BE2C (cell line): ENCODE results near the gene MED26.

ENCODE experiments used
- DNase-seq: peaks from one replicate; pipeline ENCODE4 v3.0.0-alpha.2; 2020
- H3K27me3 ChIP-seq: fragments of 250-450 bp; sonication (Bioruptor Pico); 2 replicates; pipeline ENCODE4 v1.5.1; 2020; ENCODE audit warnings: mild to moderate bottlenecking
- H3K36me3 ChIP-seq: fragments of 250-450 bp; sonication (Bioruptor Pico); 2 replicates; pipeline ENCODE4 v1.5.1; 2020; ENCODE audit warnings: mild to moderate bottlenecking
- H3K4me1 ChIP-seq: fragments of 250-450 bp; sonication (Bioruptor Pico); 2 replicates; pipeline ENCODE4 v1.5.1; 2020
- H3K4me3 ChIP-seq: 2 replicates; pipeline ENCODE4 v1.5.1; 2011; ENCODE audit warnings: low read depth, low read length
- H3K9me3 ChIP-seq: fragments of 250-450 bp; sonication (Bioruptor Pico); 2 replicates; pipeline ENCODE4 v1.5.1; 2020
- CTCF ChIP-seq: IDR thresholded peaks from 2 replicates; pipeline ENCODE4 v1.5.1; 2012; ENCODE audit warnings: mild to moderate bottlenecking, low read depth, low read length

The MED26 gene

GRCh38 chr19:16527334-16527935 is 100.6 kb downstream of the MED26 start:
- TF ChIP-seq CTCF, result no peak

DNA sequence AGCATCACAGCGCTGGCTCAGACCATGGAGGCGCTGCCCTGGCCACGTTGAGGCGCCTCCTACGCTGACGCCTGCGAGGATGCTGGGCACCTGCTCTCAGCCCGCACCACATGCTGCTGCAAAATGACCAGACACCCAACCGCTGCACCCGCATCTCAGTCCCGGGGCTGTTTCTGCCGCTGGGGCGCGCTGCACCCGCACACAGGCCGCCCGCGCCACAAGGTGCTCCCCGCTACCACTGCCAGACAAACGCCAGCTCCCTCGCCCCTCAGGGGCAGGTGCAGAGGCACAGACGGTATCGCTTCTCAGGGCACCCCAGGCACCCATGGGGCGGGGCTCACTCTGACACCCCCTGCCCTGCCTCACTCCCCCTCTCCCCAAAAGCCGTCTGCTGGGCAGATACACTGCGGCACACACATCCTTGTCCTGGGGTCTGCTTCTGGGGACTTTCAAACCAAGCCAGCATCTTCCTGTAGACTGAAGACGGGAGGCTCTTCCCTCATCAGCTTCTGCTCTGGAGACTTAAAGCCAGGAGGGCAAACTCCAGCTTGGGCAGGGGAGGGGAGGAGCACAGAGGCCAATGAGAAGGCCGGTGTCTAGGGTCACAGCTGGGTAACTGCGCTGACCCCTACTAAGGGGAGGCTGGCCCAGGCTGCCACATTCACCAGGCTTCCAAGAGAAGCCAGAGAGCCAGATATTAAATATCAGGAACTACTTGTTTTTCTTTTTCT is 102.1 kb downstream of the MED26 start:
- Histone ChIP-seq H3K36me3 (peaks cover 93% of the 10 kb centered on the region), H3K4me3 (no peak overlapping the region)

More at GRCh38 chr19:16527334-16527935, 100.6 kb downstream of the MED26 start:
- Histone ChIP-seq H3K4me1 (no peaks in the 10 kb centered on the region), H3K4me3 (no peak overlapping the region), H3K27me3 (no peaks in the 10 kb centered on the region), H3K36me3 (peaks cover 93% of the 10 kb centered on the region), H3K9me3 (no peaks in the 10 kb centered on the region)
- no peak for DNase-seq

DNA sequence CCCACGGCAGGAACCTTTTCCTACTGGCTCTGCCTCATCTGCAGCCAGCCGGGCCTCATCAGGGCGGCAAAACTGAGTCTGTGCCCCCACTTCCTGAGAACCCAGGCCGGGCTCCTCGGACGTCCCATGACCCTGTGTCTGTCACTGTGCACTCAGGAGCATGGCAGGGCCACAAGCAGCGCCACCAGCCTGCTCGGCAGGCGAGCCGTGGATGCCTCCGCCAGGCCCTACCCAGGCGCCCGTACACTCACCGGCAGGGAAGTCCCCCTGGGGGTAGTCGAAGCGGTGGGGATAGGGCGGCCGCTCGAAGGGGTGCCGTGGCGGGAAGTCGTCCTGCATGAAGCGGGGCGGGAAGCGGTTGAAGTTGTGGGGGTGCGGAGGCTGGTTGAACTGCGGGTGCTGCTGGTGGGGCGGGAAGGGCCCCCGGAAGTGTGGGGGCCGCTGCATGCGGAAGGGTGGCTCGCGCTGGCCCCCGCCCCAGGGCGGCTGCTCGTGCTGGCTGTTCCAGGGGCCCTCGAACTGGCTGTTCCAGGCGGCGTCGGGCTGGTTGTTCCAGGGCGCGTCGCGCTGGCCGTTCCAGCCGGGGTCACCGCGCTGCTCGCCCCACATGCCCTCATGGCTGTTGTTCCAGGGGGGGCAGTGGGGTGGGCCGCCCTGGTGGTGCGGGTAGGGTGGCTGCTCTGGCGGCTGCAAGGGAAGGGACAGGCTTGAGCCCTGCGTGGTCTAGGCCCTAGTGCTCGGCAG is 102.8 kb downstream of the MED26 start:
- Histone ChIP-seq H3K9me3 (no peaks in the 10 kb centered on the region), H3K36me3 (peaks cover 93% of the 10 kb centered on the region)

More for the DNA sequence above, 102.1 kb downstream of the MED26 start:
- Histone ChIP-seq H3K4me1 (no peaks in the 10 kb centered on the region), H3K27me3 (no peaks in the 10 kb centered on the region), H3K9me3 (no peaks in the 10 kb centered on the region)
- TF ChIP-seq CTCF, result no peak
- no peak for DNase-seq

More for the DNA sequence above, 102.8 kb downstream of the MED26 start:
- Histone ChIP-seq H3K4me3 (no peak overlapping the region), H3K27me3 (no peaks in the 10 kb centered on the region), H3K4me1 (no peaks in the 10 kb centered on the region)
- TF ChIP-seq CTCF, result no peak
- no peak for DNase-seq
